ENCODE measurements around the gene SMIM22.

Gene SMIM22

DNA sequence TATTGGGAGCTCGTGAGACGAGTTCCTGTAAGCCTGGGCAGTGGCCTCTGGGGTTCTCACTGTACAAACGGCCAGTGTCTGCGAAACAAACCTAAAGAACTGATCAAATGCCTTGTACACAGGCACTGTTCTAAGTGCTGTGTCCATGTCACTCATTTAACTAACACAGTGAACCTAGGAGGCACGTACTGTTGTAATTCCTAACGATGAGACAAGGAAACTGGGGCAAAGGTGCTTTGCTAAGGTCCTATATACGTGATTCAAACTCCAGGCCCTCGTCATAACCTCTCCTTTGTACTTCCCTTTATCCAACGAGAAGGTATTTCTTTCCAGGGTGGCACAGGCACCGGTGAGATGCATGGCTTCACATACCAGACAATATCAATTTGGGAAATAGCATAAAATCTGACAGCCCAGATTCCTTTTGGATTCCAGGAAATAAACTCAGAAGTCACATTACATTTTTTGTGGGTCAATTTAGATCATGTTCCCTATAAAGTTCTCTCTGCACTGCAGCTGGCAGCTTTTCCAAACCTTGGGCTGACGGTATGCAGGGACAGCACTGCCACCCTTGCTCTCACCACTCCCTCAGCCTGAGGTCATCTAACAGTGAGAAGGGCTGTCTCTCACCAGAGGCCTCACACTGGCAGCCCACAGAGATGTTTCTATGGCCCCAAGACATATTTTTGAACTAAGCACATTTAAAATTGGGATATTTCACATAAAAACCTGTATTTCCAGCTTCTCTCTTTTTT, 33.6 kb downstream of the SMIM22 start:
- H3K4me1 Mint-ChIP-seq = no peaks in the 10 kb centered on the region
- TF ChIP-seq, protein P1, sequence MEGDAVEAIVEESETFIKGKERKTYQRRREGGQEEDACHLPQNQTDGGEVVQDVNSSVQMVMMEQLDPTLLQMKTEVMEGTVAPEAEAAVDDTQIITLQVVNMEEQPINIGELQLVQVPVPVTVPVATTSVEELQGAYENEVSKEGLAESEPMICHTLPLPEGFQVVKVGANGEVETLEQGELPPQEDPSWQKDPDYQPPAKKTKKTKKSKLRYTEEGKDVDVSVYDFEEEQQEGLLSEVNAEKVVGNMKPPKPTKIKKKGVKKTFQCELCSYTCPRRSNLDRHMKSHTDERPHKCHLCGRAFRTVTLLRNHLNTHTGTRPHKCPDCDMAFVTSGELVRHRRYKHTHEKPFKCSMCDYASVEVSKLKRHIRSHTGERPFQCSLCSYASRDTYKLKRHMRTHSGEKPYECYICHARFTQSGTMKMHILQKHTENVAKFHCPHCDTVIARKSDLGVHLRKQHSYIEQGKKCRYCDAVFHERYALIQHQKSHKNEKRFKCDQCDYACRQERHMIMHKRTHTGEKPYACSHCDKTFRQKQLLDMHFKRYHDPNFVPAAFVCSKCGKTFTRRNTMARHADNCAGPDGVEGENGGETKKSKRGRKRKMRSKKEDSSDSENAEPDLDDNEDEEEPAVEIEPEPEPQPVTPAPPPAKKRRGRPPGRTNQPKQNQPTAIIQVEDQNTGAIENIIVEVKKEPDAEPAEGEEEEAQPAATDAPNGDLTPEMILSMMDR (IDR thresholded peaks at IDR 0.05; ENCODE audit: unreplicated experiment in 3 of 3) = no peak
- H3K27ac Mint-ChIP-seq = no peak overlapping the region
- H3K9me3 Mint-ChIP-seq = no peaks in the 10 kb centered on the region
- no peak overlapping the region for H3K4me3 Mint-ChIP-seq
- H3K27me3 Mint-ChIP-seq (ENCODE audit: low read depth) = no peaks in the 10 kb centered on the region
- H3K36me3 Mint-ChIP-seq (ENCODE audit: low read depth) = peaks cover 62% of the 10 kb centered on the region

DNA sequence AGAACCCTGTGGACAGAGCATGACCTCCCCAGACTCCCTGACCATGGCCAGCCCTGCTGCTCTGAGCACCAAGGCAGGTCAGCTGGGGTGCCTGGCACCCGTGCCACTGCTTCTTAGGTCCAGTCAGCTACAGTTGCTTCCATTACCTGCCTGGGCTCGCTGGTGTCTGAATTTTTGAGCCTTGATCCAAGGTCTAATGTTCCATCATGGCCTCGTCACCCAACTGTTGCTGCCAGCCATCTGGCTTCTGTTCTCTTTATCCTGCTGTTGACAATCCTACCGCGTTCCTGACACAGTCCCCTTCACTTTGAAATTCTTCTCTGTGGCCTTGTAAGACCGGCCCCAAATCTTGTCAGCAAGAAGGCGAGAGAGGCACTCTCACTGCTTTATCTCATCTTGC, 35.2 kb downstream of the SMIM22 start:
- no peak overlapping the region for H3K27ac Mint-ChIP-seq
- H3K4me1 Mint-ChIP-seq = no peaks in the 10 kb centered on the region
- H3K4me3 Mint-ChIP-seq = peak overlapping the region in 1 of 3 experiments; percentile 33
- H3K36me3 Mint-ChIP-seq (ENCODE audit: low read depth) = peaks cover 49% of the 10 kb centered on the region
- TF ChIP-seq, protein P1 (IDR thresholded peaks at IDR 0.05; ENCODE audit: unreplicated experiment in 3 of 3) = no peak
- H3K9me3 Mint-ChIP-seq = no peaks in the 10 kb centered on the region
- H3K27me3 Mint-ChIP-seq (ENCODE audit: low read depth) = no peaks in the 10 kb centered on the region

DNA sequence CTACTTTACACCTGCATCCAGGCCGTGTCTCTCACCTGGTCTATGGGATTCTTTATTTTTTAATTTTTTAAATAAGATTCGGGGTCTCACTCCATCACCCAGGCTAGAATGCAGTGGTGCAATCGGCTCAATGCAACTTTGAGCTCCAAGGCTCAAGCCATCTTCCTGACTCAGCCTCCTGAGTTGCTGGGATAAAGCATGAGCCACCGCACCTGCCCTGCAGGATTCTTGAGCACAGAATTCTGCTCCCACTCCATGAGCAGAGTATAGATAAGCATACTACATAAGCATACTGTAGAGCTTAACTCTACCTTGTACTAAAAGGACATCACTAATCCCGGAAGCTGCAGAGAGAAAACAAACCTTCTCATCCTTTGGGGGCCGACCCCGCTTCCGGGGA, 36.4 kb downstream of the SMIM22 start:
- Mint-ChIP-seq H3K9me3 (no peaks in the 10 kb centered on the region), H3K4me1 (no peaks in the 10 kb centered on the region), H3K27me3 (ENCODE audit: low read depth) (no peaks in the 10 kb centered on the region), H3K27ac (no peak overlapping the region), H3K4me3 (no peak overlapping the region), H3K36me3 (ENCODE audit: low read depth) (peaks cover 50% of the 10 kb centered on the region)
- TF ChIP-seq, protein P1 (IDR thresholded peaks at IDR 0.05; ENCODE audit: unreplicated experiment in 3 of 3) = no peak

DNA sequence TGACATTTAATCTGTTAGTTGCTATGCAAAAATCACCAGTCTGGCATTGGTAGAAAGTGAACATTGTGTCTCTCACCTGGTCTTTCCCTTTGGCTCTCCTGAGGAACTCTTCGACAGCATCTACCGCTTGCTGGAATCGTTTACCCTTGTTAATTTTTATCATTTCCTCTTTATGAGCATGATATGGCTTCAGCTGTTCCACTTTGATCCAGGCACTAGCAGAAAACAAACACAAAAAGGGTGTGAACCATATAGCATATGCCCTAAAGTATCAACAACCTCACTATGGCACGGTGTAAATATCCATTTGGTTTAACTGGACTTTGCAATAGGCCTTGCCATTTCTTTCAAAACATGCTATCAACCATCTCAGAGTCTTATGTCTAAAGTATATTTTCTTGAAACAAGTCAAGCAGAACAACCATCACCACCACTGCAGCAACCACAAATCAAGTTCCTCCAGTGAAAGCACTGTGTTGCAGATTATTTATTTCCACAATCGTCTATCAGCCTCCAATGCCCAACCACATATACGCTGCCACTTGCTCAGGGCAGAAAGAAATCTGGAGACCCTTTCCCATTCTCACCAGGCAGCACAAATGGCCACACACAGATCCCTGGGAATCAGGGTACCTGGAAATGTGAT, 37.7 kb downstream of the SMIM22 start:
- Mint-ChIP-seq H3K4me1 (no peaks in the 10 kb centered on the region), H3K27ac (no peak overlapping the region), H3K4me3 (no peak overlapping the region), H3K36me3 (ENCODE audit: low read depth) (peaks cover 51% of the 10 kb centered on the region), H3K9me3 (no peaks in the 10 kb centered on the region), H3K27me3 (ENCODE audit: low read depth) (no peaks in the 10 kb centered on the region)
- TF ChIP-seq, protein P1 (IDR thresholded peaks at IDR 0.05; ENCODE audit: unreplicated experiment in 3 of 3) = no peak

DNA sequence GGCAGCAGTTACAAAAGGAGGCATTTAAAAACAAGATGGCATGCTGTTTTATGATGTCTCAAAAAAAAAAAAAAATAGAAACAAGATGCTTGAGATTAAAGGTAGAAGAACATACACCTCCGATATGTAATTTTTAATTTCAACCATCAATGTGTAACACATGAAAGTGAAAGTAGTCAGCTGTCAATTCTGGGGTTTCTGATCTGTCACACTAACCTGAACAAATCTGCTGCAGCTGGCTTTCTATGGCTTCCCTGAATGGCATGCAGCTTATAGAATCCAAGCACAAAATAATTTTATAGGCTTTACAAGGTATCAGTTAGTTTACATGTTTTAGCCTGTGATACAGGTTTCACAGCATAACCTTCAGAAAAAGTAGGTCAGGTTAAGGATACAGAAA, 38.4 kb downstream of the SMIM22 start:
- TF ChIP-seq, protein P1 (IDR thresholded peaks at IDR 0.05; ENCODE audit: unreplicated experiment in 3 of 3) = no peak
- Mint-ChIP-seq H3K9me3 (no peaks in the 10 kb centered on the region), H3K4me3 (no peak overlapping the region), H3K27me3 (ENCODE audit: low read depth) (no peaks in the 10 kb centered on the region), H3K27ac (no peak overlapping the region), H3K36me3 (ENCODE audit: low read depth) (peaks cover 51% of the 10 kb centered on the region), H3K4me1 (no peaks in the 10 kb centered on the region)
